Epithelial cell of proximal tubule (primary cell): ENCODE data around the gene CDS2. TPM values are rescaled to one million over a fixed set of nuclear protein-coding genes. Genes with fewer than 3 reads are reported as not detected.

Source experiments
- DNase-seq: peaks from one replicate; pipeline ENCODE4 v3.0.0-alpha.2; 2011; ENCODE audit warnings: low read depth
- H3K4me3 ChIP-seq: 2 replicates; pipeline ENCODE4 v1.5.1; 2011; ENCODE audit warnings: low read depth, mild to moderate bottlenecking, low read length
- CTCF ChIP-seq: conservative IDR thresholded peaks from 2 replicates; pipeline ENCODE4 v1.5.1; 2012; ENCODE audit warnings: low read depth, mild to moderate bottlenecking, low read length
- total RNA-seq: library from RNA; depleted of rRNA; stranded (reverse); fragments of >200 nt; gene quantifications from 2 replicates; pipeline ENCODE4 v1.2.3, GENCODE V29; 2015

The CDS2 gene
- total RNA-seq, 1 donor from 2014 or later = 18.7 TPM

GRCh38 chr20:5180421-5180820, 53.6 kb downstream of the CDS2 start:
- no peak for TF ChIP-seq CTCF
- no peak for DNase-seq
- H3K4me3 ChIP-seq = no peak overlapping the region

GRCh38 chr20:5180933-5181332, 54.1 kb downstream of the CDS2 start:
- no peak for TF ChIP-seq CTCF
- DNase-seq = no peak
- H3K4me3 ChIP-seq = no peak overlapping the region

- no peak overlapping the region for H3K4me3 ChIP-seq
- DNase-seq = no peak
- TF ChIP-seq CTCF = no peak
Observed at GRCh38 chr20:5181492-5181891, 54.7 kb downstream of the CDS2 start.

- no peak overlapping the region for H3K4me3 ChIP-seq
- no peak for TF ChIP-seq CTCF
- DNase-seq = no peak
Observed at GRCh38 chr20:5181958-5182357, 55.1 kb downstream of the CDS2 start.

GRCh38 chr20:5182615-5183254, 55.9 kb downstream of the CDS2 start:
- no peak for DNase-seq
- no peak for TF ChIP-seq CTCF
- H3K4me3 ChIP-seq = no peak overlapping the region

GRCh38 chr20:5183731-5184474, 57.1 kb downstream of the CDS2 start:
- no peak for TF ChIP-seq CTCF
- DNase-seq = no peak
- H3K4me3 ChIP-seq = no peak overlapping the region

- DNase-seq = no peak
- no peak overlapping the region for H3K4me3 ChIP-seq
- TF ChIP-seq CTCF = no peak
Observed at GRCh38 chr20:5184684-5185083, 57.9 kb downstream of the CDS2 start.
